OCI-LY1 (cell line): Measurements from ENCODE around the gene C19orf33.

Experiments
- CTCF ChIP-seq: fragments of 200-600 bp; sonication (generic), shearing (Covaris generic); IDR thresholded peaks from 2 replicates; pipeline ENCODE4 v1.5.1; 2017; ENCODE audit warnings: mild to moderate bottlenecking, antibody characterized with exemption, low read length, moderate library complexity, mixed read lengths
- EZH2 ChIP-seq: fragments of 200-600 bp; sonication (generic), shearing (Covaris generic); IDR thresholded peaks from 2 replicates; pipeline ENCODE4 v1.8.0; 2017; ENCODE audit warnings: borderline replicate concordance, mixed run types, mild to moderate bottlenecking, antibody characterized with exemption, low read length, moderate library complexity, mixed read lengths

DNA sequence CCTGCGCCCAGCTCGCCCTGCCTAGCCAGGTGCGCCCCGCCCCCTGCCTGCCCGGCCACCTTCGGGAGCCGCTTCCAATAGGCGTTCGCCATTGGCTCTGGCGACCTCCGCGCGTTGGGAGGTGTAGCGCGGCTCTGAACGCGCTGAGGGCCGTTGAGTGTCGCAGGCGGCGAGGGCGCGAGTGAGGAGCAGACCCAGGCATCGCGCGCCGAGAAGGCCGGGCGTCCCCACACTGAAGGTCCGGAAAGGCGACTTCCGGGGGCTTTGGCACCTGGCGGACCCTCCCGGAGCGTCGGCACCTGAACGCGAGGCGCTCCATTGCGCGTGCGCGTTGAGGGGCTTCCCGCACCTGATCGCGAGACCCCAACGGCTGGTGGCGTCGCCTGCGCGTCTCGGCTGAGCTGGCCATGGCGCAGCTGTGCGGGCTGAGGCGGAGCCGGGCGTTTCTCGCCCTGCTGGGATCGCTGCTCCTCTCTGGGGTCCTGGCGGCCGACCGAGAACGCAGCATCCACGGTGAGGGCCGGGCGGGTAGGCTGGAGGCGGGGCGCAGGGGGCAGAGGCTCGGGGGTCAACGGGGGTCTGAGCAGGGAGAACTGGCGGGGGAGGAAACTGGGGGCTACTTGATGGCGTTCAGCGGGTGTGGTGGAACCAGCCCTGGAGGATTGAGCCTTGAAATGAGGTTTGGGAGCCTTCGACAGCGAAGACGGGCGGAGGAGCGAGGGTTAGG lies 39.4 kb upstream of the C19orf33 start, which contains the start of gene SPINT2:
- TF ChIP-seq CTCF (no peak), EZH2 (no peak)
